GM12891 (cell line): ENCODE data around the gene TBL3.

ENCODE experiments used
- PAX5 ChIP-seq: IDR thresholded peaks from 2 replicates; pipeline ENCODE4 v1.6.1; 2011; ENCODE audit warnings: low read length, moderate library complexity, mild to moderate bottlenecking; ENCODE audit not compliant: insufficient read depth, severe bottlenecking
- POLR2A ChIP-seq: IDR thresholded peaks from 2 replicates; pipeline ENCODE4 v1.6.1; 2011; ENCODE audit warnings: low read depth, low read length, control low read depth
- POLR2AphosphoS5 ChIP-seq: IDR thresholded peaks from 2 replicates; pipeline ENCODE4 v1.6.1; 2011; ENCODE audit warnings: low read depth, low read length, control low read depth
- POU2F2 ChIP-seq: IDR thresholded peaks from 2 replicates; pipeline ENCODE4 v1.6.1; 2011; ENCODE audit warnings: low read depth, mild to moderate bottlenecking, control low read depth, low read length, moderate library complexity
- SPI1 ChIP-seq: IDR thresholded peaks from 2 replicates; pipeline ENCODE4 v1.6.1; 2011; ENCODE audit warnings: low read depth, low read length, control low read depth
- TAF1 ChIP-seq: IDR thresholded peaks from 2 replicates; pipeline ENCODE4 v1.6.1; 2011; ENCODE audit warnings: low read depth, low read length, control low read depth

DNA sequence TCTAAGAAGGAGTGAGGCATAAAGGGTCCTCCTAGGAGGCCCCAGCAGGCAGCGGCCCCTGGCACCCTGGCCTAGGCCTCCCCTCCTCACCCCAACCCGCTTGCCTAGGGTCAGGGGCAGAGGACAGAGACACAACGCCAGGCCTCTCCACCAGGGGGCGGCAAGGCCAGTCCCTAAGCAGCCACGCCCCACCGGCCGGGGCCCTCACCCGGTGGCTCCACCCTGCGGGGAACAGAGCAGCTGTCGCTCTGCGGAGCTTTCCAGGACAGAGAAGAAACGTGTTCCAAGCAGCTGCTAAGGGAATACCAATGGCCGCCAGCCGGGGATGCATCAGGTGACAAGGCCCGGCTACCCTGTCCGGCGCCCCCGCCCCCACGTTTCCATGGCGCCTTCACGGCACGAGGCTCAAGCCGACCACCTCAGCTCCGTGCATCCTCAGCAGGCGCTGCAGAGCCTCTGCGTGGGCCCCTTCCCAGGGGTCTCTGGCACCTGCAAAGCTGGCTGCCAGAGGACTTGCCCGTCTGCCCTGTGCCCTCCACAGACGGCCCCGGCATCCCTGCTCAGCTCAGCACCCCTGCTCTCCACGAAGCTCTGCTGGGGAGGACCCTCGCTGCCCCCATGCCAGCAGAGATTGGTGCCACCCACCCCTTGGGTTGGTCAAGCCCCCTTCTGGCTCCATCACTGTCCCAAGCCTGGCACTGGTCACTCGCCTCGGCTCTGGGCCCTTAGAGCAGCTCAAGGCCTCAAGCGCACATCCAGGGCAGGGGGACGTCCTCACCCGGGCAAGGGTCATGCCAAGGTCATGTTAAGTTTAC, 32.2 kb downstream of the TBL3 start:
- TF ChIP-seq POLR2AphosphoS5 (no peak), POLR2A (no peak), TAF1 (no peak), SPI1 (no peak), PAX5 (no peak), POU2F2 (no peak)
